Fibroblast of skin of left quadriceps (primary cell): ENCODE measurements around the gene NEMP1.
"Not testable (repeated sequence)": the region's sequence is repeated elsewhere in the genome, so short reads cannot be mapped to it uniquely, and the experiment has no call there.

Experiments
- DNase-seq, 2 experiments: peaks; one replicate each; pipeline ENCODE4 v3.0.0-alpha.2; 2013; ENCODE audit warnings: low read depth in 2 of 2

NEMP1 gene

GRCh38 chr12:57078519-57079404, at the start of gene NEMP1:
NEMP1 (minus strand) TSS chr12:57078791; CDS start chr12:57078745, 46 bp downstream.
- peak; percentile 100 for DNase-seq

- DNase-seq, result peak in 1 of 2 experiments; percentile 64
These were observed 49.3 kb upstream of the NEMP1 start, which contains the start of gene LRP1 for GRCh38 chr12:57127726-57128518. LRP1 (plus strand) TSS chr12:57128483; CDS start chr12:57128965, 482 bp downstream.

GRCh38 chr12:57127101-57127725, 48.6 kb upstream of the NEMP1 start:
- DNase-seq, result no peak

GRCh38 chr12:57126561-57126960, 48.0 kb upstream of the NEMP1 start:
- no peak for DNase-seq

GRCh38 chr12:57126061-57126460, 47.5 kb upstream of the NEMP1 start:
- no peak for DNase-seq

GRCh38 chr12:57124261-57124877, 45.8 kb upstream of the NEMP1 start:
- DNase-seq, result no peak

- no peak for DNase-seq
These were observed 45.2 kb upstream of the NEMP1 start for GRCh38 chr12:57123813-57124212.

- DNase-seq, result not testable (repeated sequence)
These were observed 42.1 kb upstream of the NEMP1 start for GRCh38 chr12:57120718-57121117.

- no peak for DNase-seq
These were observed 40.9 kb upstream of the NEMP1 start for GRCh38 chr12:57119294-57120085.

GRCh38 chr12:57118711-57119271, 40.2 kb upstream of the NEMP1 start:
- DNase-seq, result no peak

- no peak for DNase-seq
These were observed 38.1 kb upstream of the NEMP1 start for GRCh38 chr12:57116580-57117281.

GRCh38 chr12:57112492-57113294, 34.1 kb upstream of the NEMP1 start:
- no peak for DNase-seq

GRCh38 chr12:57111031-57111734, 32.6 kb upstream of the NEMP1 start, which contains the start of gene STAT6:
STAT6 (minus strand) TSS chr12:57111362; CDS start chr12:57108278, 3,084 bp downstream.
- peak in 1 of 2 experiments; percentile 62 for DNase-seq

GRCh38 chr12:57110104-57111030, 31.8 kb upstream of the NEMP1 start:
- no peak for DNase-seq

- no peak for DNase-seq
These were observed 30.9 kb upstream of the NEMP1 start for GRCh38 chr12:57109207-57110103.
